ENCODE data around the gene CALCOCO1.

DNA sequence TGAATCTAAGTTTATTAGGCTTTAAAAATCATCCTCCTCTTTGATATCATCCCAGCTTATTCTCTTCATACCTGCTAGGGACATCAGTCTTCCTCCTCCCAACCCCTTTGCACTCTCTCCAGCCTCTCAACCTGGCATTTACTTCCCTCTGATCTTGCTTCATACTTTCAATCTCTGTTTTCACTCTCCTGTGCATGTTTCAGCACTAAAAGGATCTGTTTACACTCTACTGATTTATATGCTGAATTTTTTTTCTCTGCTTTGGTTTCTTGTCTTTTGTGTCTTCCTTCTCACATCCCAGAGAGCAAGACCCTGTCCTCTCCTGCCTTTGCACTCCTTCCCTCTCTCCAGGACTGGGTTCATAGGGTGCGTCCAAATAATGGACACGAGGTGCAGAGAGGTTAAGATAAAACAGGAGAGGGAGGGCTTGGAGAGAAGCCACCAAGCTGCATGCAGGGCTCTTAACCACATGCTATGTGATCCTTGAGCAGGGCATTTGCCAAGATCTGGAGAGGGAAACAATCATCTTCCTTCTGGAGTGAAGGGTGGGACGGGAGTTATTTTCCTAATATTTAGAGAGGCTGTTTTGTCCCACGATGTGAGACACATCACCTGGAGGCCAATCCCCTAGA lies 27.5 kb upstream of the CALCOCO1 start:
- TF ChIP-seq POLR2A (IDR thresholded peaks at IDR 0.05; ENCODE audit: low read length) (no peak), GATA1 (IDR thresholded peaks at IDR 0.05; ENCODE audit: low read depth, low read length) (no peak)
